ENCODE measurements around the gene FLT1.

DNA sequence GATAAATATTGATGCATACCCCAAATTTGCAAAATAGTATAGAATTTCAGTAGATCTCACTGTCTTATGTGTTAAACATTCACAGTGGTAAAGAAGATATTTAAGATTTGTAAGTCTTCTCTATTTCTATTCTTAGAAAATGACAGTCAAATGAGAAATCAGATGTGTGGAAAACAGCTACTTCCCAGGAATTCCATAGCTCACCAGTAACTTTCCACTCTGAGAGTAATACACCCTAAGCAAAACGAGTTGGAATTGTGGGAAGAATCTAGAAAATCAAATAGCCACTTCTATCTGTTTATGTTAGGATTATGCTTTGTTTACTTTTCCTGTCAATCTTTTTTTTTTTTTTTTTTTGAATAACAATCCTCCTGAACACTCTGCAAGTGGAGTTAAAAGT lies 69.1 kb downstream of the FLT1 start:
- TF ChIP-seq EZH2 (IDR thresholded peaks at IDR 0.05), result no peak
- TF ChIP-seq, protein P1, sequence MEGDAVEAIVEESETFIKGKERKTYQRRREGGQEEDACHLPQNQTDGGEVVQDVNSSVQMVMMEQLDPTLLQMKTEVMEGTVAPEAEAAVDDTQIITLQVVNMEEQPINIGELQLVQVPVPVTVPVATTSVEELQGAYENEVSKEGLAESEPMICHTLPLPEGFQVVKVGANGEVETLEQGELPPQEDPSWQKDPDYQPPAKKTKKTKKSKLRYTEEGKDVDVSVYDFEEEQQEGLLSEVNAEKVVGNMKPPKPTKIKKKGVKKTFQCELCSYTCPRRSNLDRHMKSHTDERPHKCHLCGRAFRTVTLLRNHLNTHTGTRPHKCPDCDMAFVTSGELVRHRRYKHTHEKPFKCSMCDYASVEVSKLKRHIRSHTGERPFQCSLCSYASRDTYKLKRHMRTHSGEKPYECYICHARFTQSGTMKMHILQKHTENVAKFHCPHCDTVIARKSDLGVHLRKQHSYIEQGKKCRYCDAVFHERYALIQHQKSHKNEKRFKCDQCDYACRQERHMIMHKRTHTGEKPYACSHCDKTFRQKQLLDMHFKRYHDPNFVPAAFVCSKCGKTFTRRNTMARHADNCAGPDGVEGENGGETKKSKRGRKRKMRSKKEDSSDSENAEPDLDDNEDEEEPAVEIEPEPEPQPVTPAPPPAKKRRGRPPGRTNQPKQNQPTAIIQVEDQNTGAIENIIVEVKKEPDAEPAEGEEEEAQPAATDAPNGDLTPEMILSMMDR (IDR thresholded peaks at IDR 0.05), result no peak

All from neural progenitor cell (in vitro differentiated cells).